WI38 (cell line): Measurements from ENCODE around the gene CRYBA2.

Experiments used
- H3K4me3 ChIP-seq: 2 replicates; pipeline ENCODE4 v1.5.1; 2011; ENCODE audit warnings: low read depth, mild to moderate bottlenecking, control low read depth, low read length
- TF ChIP-seq, protein P1 (sequence below): IDR thresholded peaks from 2 replicates; pipeline ENCODE4 v1.5.1; 2012; ENCODE audit warnings: low read depth, mild to moderate bottlenecking, control low read depth, low read length

Gene CRYBA2

DNA sequence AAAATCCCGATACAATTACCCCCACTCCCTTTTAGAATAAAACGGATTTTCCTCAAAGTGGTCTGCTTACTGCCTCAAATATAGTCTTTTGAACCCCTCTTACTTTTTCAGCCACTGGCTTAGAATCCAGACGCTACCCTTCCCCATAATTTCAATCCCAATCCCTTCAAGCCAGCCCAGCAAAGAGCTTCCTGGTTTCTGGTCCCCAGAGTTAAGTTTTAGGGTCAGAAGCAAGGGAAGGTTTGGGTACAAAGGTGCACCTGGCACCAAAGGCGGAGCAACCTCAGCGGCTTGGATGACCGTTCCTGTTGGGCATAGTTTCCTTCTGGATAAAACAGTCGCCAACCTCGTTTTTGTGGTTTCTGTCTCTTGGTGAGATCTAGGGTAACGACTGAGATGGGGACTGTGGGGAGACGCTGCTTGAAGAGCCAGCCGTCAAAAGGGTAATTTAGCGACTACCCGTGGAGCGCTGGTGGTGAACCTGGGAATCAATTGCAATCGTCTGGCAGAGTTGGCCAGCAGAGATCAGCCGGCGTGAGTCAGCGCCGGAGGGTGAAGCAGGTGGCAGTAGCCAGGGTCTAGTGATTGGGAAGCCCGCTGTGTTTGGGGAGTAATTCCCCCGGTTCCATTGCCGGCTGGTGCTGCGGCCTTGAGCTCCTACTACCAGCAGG is 9.8 kb downstream of the CRYBA2 start:
- TF ChIP-seq, protein P1, sequence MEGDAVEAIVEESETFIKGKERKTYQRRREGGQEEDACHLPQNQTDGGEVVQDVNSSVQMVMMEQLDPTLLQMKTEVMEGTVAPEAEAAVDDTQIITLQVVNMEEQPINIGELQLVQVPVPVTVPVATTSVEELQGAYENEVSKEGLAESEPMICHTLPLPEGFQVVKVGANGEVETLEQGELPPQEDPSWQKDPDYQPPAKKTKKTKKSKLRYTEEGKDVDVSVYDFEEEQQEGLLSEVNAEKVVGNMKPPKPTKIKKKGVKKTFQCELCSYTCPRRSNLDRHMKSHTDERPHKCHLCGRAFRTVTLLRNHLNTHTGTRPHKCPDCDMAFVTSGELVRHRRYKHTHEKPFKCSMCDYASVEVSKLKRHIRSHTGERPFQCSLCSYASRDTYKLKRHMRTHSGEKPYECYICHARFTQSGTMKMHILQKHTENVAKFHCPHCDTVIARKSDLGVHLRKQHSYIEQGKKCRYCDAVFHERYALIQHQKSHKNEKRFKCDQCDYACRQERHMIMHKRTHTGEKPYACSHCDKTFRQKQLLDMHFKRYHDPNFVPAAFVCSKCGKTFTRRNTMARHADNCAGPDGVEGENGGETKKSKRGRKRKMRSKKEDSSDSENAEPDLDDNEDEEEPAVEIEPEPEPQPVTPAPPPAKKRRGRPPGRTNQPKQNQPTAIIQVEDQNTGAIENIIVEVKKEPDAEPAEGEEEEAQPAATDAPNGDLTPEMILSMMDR, result no peak
- H3K4me3 ChIP-seq, result no peak overlapping the region

DNA sequence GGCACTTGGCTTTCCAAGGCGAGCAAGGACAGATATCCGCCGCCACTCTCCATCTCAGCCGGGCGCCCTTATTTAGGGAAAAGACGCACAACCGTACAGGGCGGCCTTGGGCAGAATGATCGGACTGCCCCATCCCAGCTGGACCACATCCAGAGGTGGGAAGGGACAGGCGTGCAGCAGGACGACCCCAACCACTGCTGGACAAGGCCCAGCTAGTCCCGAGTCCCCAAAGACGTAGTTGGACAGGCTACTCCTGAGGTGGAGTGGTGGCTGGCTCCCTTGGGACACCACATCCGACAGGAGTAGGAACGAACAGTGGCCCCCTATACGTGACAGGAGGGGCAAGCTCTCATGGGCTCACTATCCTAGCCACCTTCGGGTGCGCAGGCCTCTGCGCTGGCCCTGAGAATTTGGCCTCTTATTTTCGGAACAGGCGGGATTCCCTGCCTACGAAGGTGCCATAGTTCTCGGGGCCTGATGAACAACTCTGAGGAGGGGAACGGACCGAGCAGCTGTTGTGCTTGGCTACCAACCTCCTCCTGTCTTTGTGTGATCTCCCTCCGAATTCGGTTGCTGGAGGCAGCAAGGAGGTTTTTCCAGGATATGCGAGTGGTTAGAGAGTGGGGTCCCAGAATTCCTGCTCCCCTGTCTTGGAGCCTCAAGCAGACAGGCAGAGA is 10.5 kb downstream of the CRYBA2 start:
- no peak overlapping the region for H3K4me3 ChIP-seq
- TF ChIP-seq, protein P1, result no peak

- TF ChIP-seq, protein P1, result no peak
- H3K4me3 ChIP-seq, result no peak overlapping the region
Observed at GRCh38 chr2:218981881-218982585, 11.2 kb downstream of the CRYBA2 start.

- TF ChIP-seq, protein P1, result no peak
- no peak overlapping the region for H3K4me3 ChIP-seq
Observed at GRCh38 chr2:218981390-218981880, 11.8 kb downstream of the CRYBA2 start.

- no peak overlapping the region for H3K4me3 ChIP-seq
- TF ChIP-seq, protein P1, result no peak
Observed at GRCh38 chr2:218980735-218981389, 12.4 kb downstream of the CRYBA2 start.

DNA sequence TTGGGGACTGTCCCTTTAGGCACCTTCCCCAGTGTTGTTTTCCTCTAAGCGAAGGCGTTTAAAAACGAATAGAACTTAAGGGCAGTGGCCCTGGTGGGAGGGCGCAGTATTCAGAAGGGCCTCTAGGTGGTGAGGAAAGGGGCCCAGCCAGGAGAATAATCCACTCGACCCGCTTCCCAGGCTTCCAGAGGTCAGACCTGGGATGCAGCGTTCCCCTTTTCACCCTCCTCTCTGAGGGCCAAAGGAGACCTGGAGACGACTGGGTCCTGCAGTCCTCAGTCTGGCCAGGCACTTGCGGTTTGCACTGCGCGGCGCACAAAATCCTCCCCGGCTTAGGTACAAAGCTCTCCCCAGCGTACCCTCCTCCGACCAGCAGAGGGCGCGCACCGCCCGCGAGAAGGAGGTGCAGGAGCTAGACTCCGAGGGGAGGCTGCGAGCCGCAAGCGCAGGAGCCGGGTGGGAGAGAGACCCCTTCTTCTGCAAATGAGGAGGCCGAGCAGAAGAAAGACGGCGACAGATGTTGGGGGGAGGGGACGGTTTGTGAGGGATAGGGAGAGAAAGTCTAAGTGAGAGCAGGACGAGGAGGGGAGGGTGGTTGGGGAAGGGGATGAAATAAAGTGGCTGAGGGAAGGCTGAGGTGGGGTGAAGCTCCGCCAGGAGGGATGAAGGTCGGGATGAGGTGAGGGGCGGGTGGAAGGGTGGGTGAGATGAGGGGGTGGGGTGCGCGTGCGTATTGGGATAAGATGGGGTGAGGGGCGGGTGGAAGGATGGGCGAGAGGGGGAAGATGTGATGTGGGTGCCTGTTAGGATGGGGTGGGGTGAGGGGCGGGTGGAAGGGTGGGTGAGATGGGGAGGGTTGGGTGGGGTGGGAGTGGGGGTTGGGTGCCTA is 13.1 kb downstream of the CRYBA2 start:
- H3K4me3 ChIP-seq, result peak overlapping the region; percentile 38
- TF ChIP-seq, protein P1, result peak; percentile 81
